ENCODE measurements around the gene REV3L. TPM values are rescaled to one million over a fixed set of nuclear protein-coding genes. Genes with fewer than 3 reads are reported as not detected.
A peak's percentile ranks its signal among the peaks of the same experiment; 100 is the strongest.

The REV3L gene
- total and polyA plus RNA-seq, 9 of the 15 experiments (the other 6 are each of a cell fraction or from before 2014, with no cell fraction given): 5.5 to 24.4 (median 14.4) TPM

- no TSS peak for BruUV-seq (replicated peaks)
- no peak for TF ChIP-seq WHSC1 (IDR thresholded peaks at IDR 0.05; ENCODE audit: low read length)
- no peak for TF ChIP-seq NR2C1 (IDR thresholded peaks at IDR 0.05)
- TF ChIP-seq NR2C1 (tag; IDR thresholded peaks at IDR 0.05): no peak
- TF ChIP-seq TAF7 (tag; IDR thresholded peaks at IDR 0.05): no peak
- no peak for TF ChIP-seq HNRNPL (IDR thresholded peaks at IDR 0.05; ENCODE audit: low read depth, low read length)
- TF ChIP-seq ZNF3 (CRISPR knock-in tag; IDR thresholded peaks at IDR 0.05): no peak
- no peak for TF ChIP-seq NCOA2 (IDR thresholded peaks at IDR 0.05; ENCODE audit: partially characterized antibody in 2 of 2)
- no peak for TF ChIP-seq CEBPG (CRISPR knock-in tag; IDR thresholded peaks at IDR 0.05)
- TF ChIP-seq CEBPG (tag; conservative IDR thresholded peaks at IDR 0.05 in 1 of 2, IDR thresholded peaks at IDR 0.05 in 1 of 2): peak in 1 of 2 experiments; percentile 87; a peak in 2 of 4 replicates
- no peak for TF ChIP-seq GTF2E2 (tag; IDR thresholded peaks at IDR 0.05)
- no peak for TF ChIP-seq PHF8 (IDR thresholded peaks at IDR 0.05; ENCODE audit: borderline replicate concordance, low read length)
- TF ChIP-seq CREBBP (IDR thresholded peaks at IDR 0.05; ENCODE audit: low read depth, low read length): no peak
- TF ChIP-seq POLR2AphosphoS2 (IDR thresholded peaks at IDR 0.05; ENCODE audit: low read length): no peak
- no peak for TF ChIP-seq TGIF2 (CRISPR knock-in tag; IDR thresholded peaks at IDR 0.05)
- TF ChIP-seq TEAD1 (CRISPR knock-in tag; IDR thresholded peaks at IDR 0.05): no peak
- TF ChIP-seq SAFB (IDR thresholded peaks at IDR 0.05; ENCODE audit: borderline replicate concordance, low read depth, low read length): no peak
- no peak for TF ChIP-seq FUS (optimal IDR thresholded peaks at IDR 0.05; ENCODE audit: low read depth, low read length)
- peak; percentile 54 for TF ChIP-seq ATF3 (IDR thresholded peaks at IDR 0.05)
- no peak for TF ChIP-seq ATF3 (CRISPR knock-in tag; conservative IDR thresholded peaks at IDR 0.05)
- TF ChIP-seq ZNF512 (tag; IDR thresholded peaks at IDR 0.05): no peak
- TF ChIP-seq ZFP30 (CRISPR knock-in tag; IDR thresholded peaks at IDR 0.05; ENCODE audit: borderline replicate concordance): no peak
- TF ChIP-seq POLR2A (conservative IDR thresholded peaks at IDR 0.05): no peak
- no peak for TF ChIP-seq POU5F1 (IDR thresholded peaks at IDR 0.05; ENCODE audit: borderline replicate concordance, low read depth, low read length, partially characterized antibody)
These were observed 4.6 kb upstream of the REV3L start for GRCh38 chr6:111487661-111488060.

More at GRCh38 chr6:111487661-111488060, 4.6 kb upstream of the REV3L start:
- no peaks in the 10 kb centered on the region for H3K9me1 ChIP-seq (ENCODE audit: control insufficient read depth, insufficient read depth, low read length)
- no peak overlapping the region for H3K4me3 ChIP-seq
- H3K4me2 ChIP-seq (ENCODE audit: insufficient read depth, low read length): no peak overlapping the region
- H3K9me3 ChIP-seq (replicated peaks; ENCODE audit: control insufficient read depth, insufficient read depth, low read depth, low read length): peaks cover 6% of the 10 kb centered on the region; the same call in 1 of the 2 replicates
- DNase-seq (ENCODE audit: extremely low read depth in 1 of 4, low spot score in 3 of 4): no peak
- no peaks in the 10 kb centered on the region for H3K27me3 ChIP-seq (ENCODE audit: control insufficient read depth in 2 of 2, insufficient read depth in 2 of 2, low read length in 2 of 2)
- ChIA-PET POLR2A (interaction anchor here (0.6 to 2.1 kb wide), 2 partner anchors 13 to 63 kb away, joined by 3 to 4 read pairs; no protein-coding TSS in a partner anchor), CTCF (ENCODE audit: low intra/inter-chr PET ratio) (no interaction called here)
- in situ Hi-C loops (cut with MboI) (no loop called here), intact Hi-C loops (cut with micrococcal nuclease) (no loop called here)
- peaks cover 34% of the 10 kb centered on the region for H3K79me2 ChIP-seq (ENCODE audit: control insufficient read depth, insufficient read depth, low read length)
- peaks cover 0 to 3% of the 10 kb centered on the region in 2 experiments; a peak in 3 of 5 replicates for H3K4me1 ChIP-seq (replicated peaks in 1 of 2; ENCODE audit: control insufficient read depth in 2 of 2, insufficient read depth in 2 of 2, low read length in 2 of 2)
- H2AFZ ChIP-seq (ENCODE audit: low read depth, low read length): no peak overlapping the region
- 80% methylated on average over 1 of the region's 1 CpG for WGBS (ENCODE audit: insufficient coverage, low coverage, missing lambda C conversion rate)
- H3K9ac ChIP-seq (ENCODE audit: insufficient read depth in 1 of 2, low read depth in 2 of 2, low read length in 2 of 2): no peak overlapping the region
- FAIRE-seq: no peak
- peaks cover 14% of the 10 kb centered on the region for H3K36me3 ChIP-seq (ENCODE audit: control insufficient read depth, insufficient read depth, low read length)
- H3K27ac ChIP-seq (ENCODE audit: extremely low read depth, low read depth, low read length): no peak overlapping the region
- no peaks in the 10 kb centered on the region for H4K20me1 ChIP-seq (replicated peaks; ENCODE audit: control insufficient read depth, insufficient read depth, low read length)
- ATAC-seq: no peak
